ENCODE results near the gene BMPR2. TPM values are rescaled to one million over a fixed set of nuclear protein-coding genes. Genes with fewer than 3 reads are reported as not detected.

Gene BMPR2
- total RNA-seq, 1 experiment from 2014 or later: 12.8 TPM

DNA sequence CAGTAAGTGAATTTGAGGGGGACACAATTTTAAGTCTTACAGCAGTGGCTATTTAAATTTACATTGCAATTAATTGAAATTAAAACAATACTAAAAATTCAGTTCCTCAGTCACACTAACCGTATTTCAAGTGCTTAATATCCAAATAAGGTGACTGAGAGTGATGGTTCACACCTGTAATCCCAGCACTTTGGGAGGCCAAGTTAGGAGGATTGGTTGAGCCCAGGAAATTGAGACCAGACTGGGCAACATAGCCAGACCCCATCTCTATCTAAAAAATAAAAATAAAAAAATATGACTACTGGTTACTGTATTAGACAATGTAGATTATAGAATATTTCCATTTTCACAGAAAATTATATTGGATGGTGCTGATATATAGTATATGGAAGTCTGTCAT lies 79.0 kb downstream of the BMPR2 start:
- Histone ChIP-seq H3K36me3 (ENCODE audit: control insufficient read depth in 1 of 2, insufficient read depth in 2 of 2, low read length in 2 of 2) (no peaks in the 10 kb centered on the region), H3K27me3 (ENCODE audit: insufficient read depth, low read length) (no peaks in the 10 kb centered on the region), H3K4me1 (ENCODE audit: control insufficient read depth in 1 of 2, insufficient read depth in 2 of 2, low read length in 2 of 2) (no peaks in the 10 kb centered on the region), H3K27ac (ENCODE audit: low read depth, low read length) (no peak overlapping the region), H3K4me2 (ENCODE audit: low read length) (no peak overlapping the region), H3K9me3 (ENCODE audit: control insufficient read depth in 1 of 2, insufficient read depth in 1 of 2, low read depth in 1 of 2, low read length in 2 of 2) (no peaks in the 10 kb centered on the region), H2AFZ (ENCODE audit: low read depth, low read length, poor library complexity, severe bottlenecking) (no peak overlapping the region), H4K20me1 (ENCODE audit: insufficient read depth) (no peaks in the 10 kb centered on the region), H3K79me2 (ENCODE audit: insufficient read depth, low read length) (no peaks in the 10 kb centered on the region), H3K9ac (ENCODE audit: low read length) (no peak overlapping the region), H3K9me2 (ENCODE audit: insufficient read depth) (no peaks in the 10 kb centered on the region), H3K4me3 (replicated peaks in 1 of 2; ENCODE audit: low read depth in 1 of 2, low read length in 2 of 2) (no peak overlapping the region)
- no TSS peak for BruUV-seq (replicated peaks)
- no peak for TF ChIP-seq SP1 (IDR thresholded peaks at IDR 0.05; ENCODE audit: low read depth)
- TF ChIP-seq EZH2 (IDR thresholded peaks at IDR 0.05): no peak
- TF ChIP-seq, protein P1, sequence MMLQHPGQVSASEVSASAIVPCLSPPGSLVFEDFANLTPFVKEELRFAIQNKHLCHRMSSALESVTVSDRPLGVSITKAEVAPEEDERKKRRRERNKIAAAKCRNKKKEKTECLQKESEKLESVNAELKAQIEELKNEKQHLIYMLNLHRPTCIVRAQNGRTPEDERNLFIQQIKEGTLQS (IDR thresholded peaks at IDR 0.05): no peak
- TF ChIP-seq, protein P2, sequence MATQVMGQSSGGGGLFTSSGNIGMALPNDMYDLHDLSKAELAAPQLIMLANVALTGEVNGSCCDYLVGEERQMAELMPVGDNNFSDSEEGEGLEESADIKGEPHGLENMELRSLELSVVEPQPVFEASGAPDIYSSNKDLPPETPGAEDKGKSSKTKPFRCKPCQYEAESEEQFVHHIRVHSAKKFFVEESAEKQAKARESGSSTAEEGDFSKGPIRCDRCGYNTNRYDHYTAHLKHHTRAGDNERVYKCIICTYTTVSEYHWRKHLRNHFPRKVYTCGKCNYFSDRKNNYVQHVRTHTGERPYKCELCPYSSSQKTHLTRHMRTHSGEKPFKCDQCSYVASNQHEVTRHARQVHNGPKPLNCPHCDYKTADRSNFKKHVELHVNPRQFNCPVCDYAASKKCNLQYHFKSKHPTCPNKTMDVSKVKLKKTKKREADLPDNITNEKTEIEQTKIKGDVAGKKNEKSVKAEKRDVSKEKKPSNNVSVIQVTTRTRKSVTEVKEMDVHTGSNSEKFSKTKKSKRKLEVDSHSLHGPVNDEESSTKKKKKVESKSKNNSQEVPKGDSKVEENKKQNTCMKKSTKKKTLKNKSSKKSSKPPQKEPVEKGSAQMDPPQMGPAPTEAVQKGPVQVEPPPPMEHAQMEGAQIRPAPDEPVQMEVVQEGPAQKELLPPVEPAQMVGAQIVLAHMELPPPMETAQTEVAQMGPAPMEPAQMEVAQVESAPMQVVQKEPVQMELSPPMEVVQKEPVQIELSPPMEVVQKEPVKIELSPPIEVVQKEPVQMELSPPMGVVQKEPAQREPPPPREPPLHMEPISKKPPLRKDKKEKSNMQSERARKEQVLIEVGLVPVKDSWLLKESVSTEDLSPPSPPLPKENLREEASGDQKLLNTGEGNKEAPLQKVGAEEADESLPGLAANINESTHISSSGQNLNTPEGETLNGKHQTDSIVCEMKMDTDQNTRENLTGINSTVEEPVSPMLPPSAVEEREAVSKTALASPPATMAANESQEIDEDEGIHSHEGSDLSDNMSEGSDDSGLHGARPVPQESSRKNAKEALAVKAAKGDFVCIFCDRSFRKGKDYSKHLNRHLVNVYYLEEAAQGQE (IDR thresholded peaks at IDR 0.05; ENCODE audit: low read depth): no peak
- no peak for TF ChIP-seq RAD21 (IDR thresholded peaks at IDR 0.05; ENCODE audit: low read depth)
- TF ChIP-seq CEBPB (IDR thresholded peaks at IDR 0.05; ENCODE audit: low read depth): no peak
- TF ChIP-seq SRF (IDR thresholded peaks at IDR 0.05; ENCODE audit: low read depth): no peak
- TF ChIP-seq POLR2AphosphoS5 (IDR thresholded peaks at IDR 0.05; ENCODE audit: low read depth, low read length): no peak
- TF ChIP-seq CBX3 (IDR thresholded peaks at IDR 0.05; ENCODE audit: low read depth): no peak
- TF ChIP-seq ZFX (IDR thresholded peaks at IDR 0.05): no peak
- no peak for TF ChIP-seq EGR1 (IDR thresholded peaks at IDR 0.05; ENCODE audit: low read depth)
- no peak for TF ChIP-seq YY1 (IDR thresholded peaks at IDR 0.05; ENCODE audit: extremely low read depth, insufficient replicate concordance, low read depth, low read length)
- TF ChIP-seq, protein P3, sequence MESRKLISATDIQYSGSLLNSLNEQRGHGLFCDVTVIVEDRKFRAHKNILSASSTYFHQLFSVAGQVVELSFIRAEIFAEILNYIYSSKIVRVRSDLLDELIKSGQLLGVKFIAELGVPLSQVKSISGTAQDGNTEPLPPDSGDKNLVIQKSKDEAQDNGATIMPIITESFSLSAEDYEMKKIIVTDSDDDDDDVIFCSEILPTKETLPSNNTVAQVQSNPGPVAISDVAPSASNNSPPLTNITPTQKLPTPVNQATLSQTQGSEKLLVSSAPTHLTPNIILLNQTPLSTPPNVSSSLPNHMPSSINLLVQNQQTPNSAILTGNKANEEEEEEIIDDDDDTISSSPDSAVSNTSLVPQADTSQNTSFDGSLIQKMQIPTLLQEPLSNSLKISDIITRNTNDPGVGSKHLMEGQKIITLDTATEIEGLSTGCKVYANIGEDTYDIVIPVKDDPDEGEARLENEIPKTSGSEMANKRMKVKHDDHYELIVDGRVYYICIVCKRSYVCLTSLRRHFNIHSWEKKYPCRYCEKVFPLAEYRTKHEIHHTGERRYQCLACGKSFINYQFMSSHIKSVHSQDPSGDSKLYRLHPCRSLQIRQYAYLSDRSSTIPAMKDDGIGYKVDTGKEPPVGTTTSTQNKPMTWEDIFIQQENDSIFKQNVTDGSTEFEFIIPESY (IDR thresholded peaks at IDR 0.05; ENCODE audit: extremely low read depth, insufficient replicate concordance, low read length): no peak
- TF ChIP-seq ELF1 (IDR thresholded peaks at IDR 0.05; ENCODE audit: borderline replicate concordance, low read depth): no peak
- TF ChIP-seq TCF7L2 (IDR thresholded peaks at IDR 0.05; ENCODE audit: borderline replicate concordance, extremely low read depth, insufficient read depth, insufficient read length): no peak
- TF ChIP-seq, protein P4, sequence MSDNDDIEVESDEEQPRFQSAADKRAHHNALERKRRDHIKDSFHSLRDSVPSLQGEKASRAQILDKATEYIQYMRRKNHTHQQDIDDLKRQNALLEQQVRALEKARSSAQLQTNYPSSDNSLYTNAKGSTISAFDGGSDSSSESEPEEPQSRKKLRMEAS (IDR thresholded peaks at IDR 0.05): no peak
- TF ChIP-seq, protein P5, sequence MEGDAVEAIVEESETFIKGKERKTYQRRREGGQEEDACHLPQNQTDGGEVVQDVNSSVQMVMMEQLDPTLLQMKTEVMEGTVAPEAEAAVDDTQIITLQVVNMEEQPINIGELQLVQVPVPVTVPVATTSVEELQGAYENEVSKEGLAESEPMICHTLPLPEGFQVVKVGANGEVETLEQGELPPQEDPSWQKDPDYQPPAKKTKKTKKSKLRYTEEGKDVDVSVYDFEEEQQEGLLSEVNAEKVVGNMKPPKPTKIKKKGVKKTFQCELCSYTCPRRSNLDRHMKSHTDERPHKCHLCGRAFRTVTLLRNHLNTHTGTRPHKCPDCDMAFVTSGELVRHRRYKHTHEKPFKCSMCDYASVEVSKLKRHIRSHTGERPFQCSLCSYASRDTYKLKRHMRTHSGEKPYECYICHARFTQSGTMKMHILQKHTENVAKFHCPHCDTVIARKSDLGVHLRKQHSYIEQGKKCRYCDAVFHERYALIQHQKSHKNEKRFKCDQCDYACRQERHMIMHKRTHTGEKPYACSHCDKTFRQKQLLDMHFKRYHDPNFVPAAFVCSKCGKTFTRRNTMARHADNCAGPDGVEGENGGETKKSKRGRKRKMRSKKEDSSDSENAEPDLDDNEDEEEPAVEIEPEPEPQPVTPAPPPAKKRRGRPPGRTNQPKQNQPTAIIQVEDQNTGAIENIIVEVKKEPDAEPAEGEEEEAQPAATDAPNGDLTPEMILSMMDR (IDR thresholded peaks at IDR 0.05 in 2 of 3, conservative IDR thresholded peaks at IDR 0.05 in 1 of 3; ENCODE audit: borderline replicate concordance in 1 of 3, insufficient read depth in 1 of 3, low read depth in 2 of 3, low read length in 2 of 3): no peak
- intact Hi-C loops (cut with micrococcal nuclease): no loop called here
- ChIA-PET CTCF (no interaction called here), POLR2A (no interaction called here), RAD21 (ENCODE audit: low non-redundant PET in 1 of 2, low total read pairs in 2 of 2, uncharacterized antibody in 2 of 2, unreplicated experiment in 2 of 2) (no interaction called here)
- DNase-seq (ENCODE audit: low read depth, low spot score) (no peak), ATAC-seq (no peak)

Measured in HCT116 (cell line).